ENCODE measurements around the gene MARK3. TPM values are rescaled to one million over a fixed set of nuclear protein-coding genes. Genes with fewer than 3 reads are reported as not detected.

Gene MARK3
- total and polyA plus RNA-seq, 2 experiments from 2014 or later: 72.9 to 88.3 TPM

GRCh38 chr14:103480595-103480994, 95.4 kb downstream of the MARK3 start:
- TF ChIP-seq CTCF (IDR thresholded peaks at IDR 0.05; ENCODE audit: low read depth, low read length): no peak
- DNase-seq (ENCODE audit: low read depth in 1 of 2, low spot score in 1 of 2): no peak
- H3K4me3 ChIP-seq: no peak overlapping the region
- no peaks in the 10 kb centered on the region for H3K27me3 ChIP-seq
- no peaks in the 10 kb centered on the region for H3K4me1 ChIP-seq (ENCODE audit: low read depth)
- peaks cover 38% of the 10 kb centered on the region for H3K36me3 ChIP-seq
- no peak overlapping the region for H3K27ac ChIP-seq
- H3K9me3 ChIP-seq (ENCODE audit: low read depth): no peaks in the 10 kb centered on the region

GRCh38 chr14:103483600-103483999, 98.4 kb downstream of the MARK3 start:
- no peak overlapping the region for H3K4me3 ChIP-seq
- DNase-seq (ENCODE audit: low read depth in 1 of 2, low spot score in 1 of 2): peak in 1 of 2 donors; percentile 64
- TF ChIP-seq CTCF (IDR thresholded peaks at IDR 0.05; ENCODE audit: low read depth, low read length): no peak
- H3K4me1 ChIP-seq (ENCODE audit: low read depth): no peaks in the 10 kb centered on the region
- H3K27me3 ChIP-seq: no peaks in the 10 kb centered on the region
- no peak overlapping the region for H3K27ac ChIP-seq
- H3K36me3 ChIP-seq: peaks cover 25% of the 10 kb centered on the region
- H3K9me3 ChIP-seq (ENCODE audit: low read depth): no peaks in the 10 kb centered on the region

DNA sequence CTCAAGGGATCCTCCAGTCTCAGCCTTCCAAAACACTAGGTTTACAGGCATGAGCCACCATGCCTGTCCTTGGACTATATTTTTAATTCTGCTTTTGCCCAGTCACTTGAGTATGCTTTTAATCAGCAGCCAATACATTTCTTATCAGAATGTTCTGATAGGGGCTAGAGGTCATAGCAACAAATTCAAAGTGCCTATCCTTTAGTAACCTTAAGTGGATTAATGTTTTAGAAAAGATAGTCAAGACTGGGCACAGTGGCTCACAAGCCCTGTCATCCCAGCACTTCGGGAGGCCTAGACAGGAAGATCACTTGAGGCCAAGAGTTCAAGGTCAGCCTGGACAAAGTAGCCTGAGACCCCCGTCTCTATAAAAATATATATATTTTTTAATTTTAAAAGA, 100.3 kb downstream of the MARK3 start:
- no peaks in the 10 kb centered on the region for H3K27me3 ChIP-seq
- H3K36me3 ChIP-seq: peaks cover 14% of the 10 kb centered on the region
- TF ChIP-seq CTCF (IDR thresholded peaks at IDR 0.05; ENCODE audit: low read depth, low read length): no peak
- DNase-seq (ENCODE audit: low read depth in 1 of 2, low spot score in 1 of 2): no peak
- H3K9me3 ChIP-seq (ENCODE audit: low read depth): no peaks in the 10 kb centered on the region
- no peak overlapping the region for H3K4me3 ChIP-seq
- H3K27ac ChIP-seq: no peak overlapping the region
- no peaks in the 10 kb centered on the region for H3K4me1 ChIP-seq (ENCODE audit: low read depth)

GRCh38 chr14:103488071-103488470, 102.9 kb downstream of the MARK3 start:
- no peaks in the 10 kb centered on the region for H3K27me3 ChIP-seq
- H3K27ac ChIP-seq: no peak overlapping the region
- TF ChIP-seq CTCF (IDR thresholded peaks at IDR 0.05; ENCODE audit: low read depth, low read length): no peak
- peaks cover 21% of the 10 kb centered on the region for H3K36me3 ChIP-seq
- H3K4me1 ChIP-seq (ENCODE audit: low read depth): no peaks in the 10 kb centered on the region
- no peak for DNase-seq (ENCODE audit: low read depth in 1 of 2, low spot score in 1 of 2)
- no peak overlapping the region for H3K4me3 ChIP-seq
- H3K9me3 ChIP-seq (ENCODE audit: low read depth): no peaks in the 10 kb centered on the region

GRCh38 chr14:103488960-103489359, 103.7 kb downstream of the MARK3 start:
- Histone ChIP-seq H3K27me3 (no peaks in the 10 kb centered on the region), H3K4me3 (no peak overlapping the region), H3K36me3 (peaks cover 24% of the 10 kb centered on the region), H3K9me3 (ENCODE audit: low read depth) (no peaks in the 10 kb centered on the region), H3K4me1 (ENCODE audit: low read depth) (no peaks in the 10 kb centered on the region), H3K27ac (peak overlapping the region; percentile 29)
- DNase-seq (ENCODE audit: low read depth in 1 of 2, low spot score in 1 of 2): peak in 1 of 2 donors; percentile 14
- TF ChIP-seq CTCF (IDR thresholded peaks at IDR 0.05; ENCODE audit: low read depth, low read length): no peak

GRCh38 chr14:103489621-103490020, 104.4 kb downstream of the MARK3 start:
- Histone ChIP-seq H3K36me3 (peaks cover 25% of the 10 kb centered on the region), H3K9me3 (ENCODE audit: low read depth) (no peaks in the 10 kb centered on the region), H3K27ac (peak overlapping the region; percentile 29), H3K4me1 (ENCODE audit: low read depth) (no peaks in the 10 kb centered on the region), H3K27me3 (no peaks in the 10 kb centered on the region), H3K4me3 (no peak overlapping the region)
- no peak for DNase-seq (ENCODE audit: low read depth in 1 of 2, low spot score in 1 of 2)
- no peak for TF ChIP-seq CTCF (IDR thresholded peaks at IDR 0.05; ENCODE audit: low read depth, low read length)

All from cardiac muscle cell (in vitro differentiated cells and primary cell).